Mesenteric fat pad (tissue), 1 donor: ENCODE measurements around the gene COL27A1. TPM values are rescaled to one million over a fixed set of nuclear protein-coding genes. Genes with fewer than 3 reads are reported as not detected.
"Not testable (repeated sequence)": the region's sequence is repeated elsewhere in the genome, so short reads cannot be mapped to it uniquely, and the experiment has no call there.

ENCODE experiments used
- DNase-seq: peaks from one replicate; pipeline ENCODE4 v3.0.0-alpha.2; 2020; ENCODE audit warnings: low spot score
- total RNA-seq: library from RNA; stranded (reverse); fragmentation: NEBNext Ultra II Directional; extraction: Animal tissue kit (Norgen Biotek cat#: 25700); gene quantifications from one replicate; pipeline ENCODE4 v1.2.1, GENCODE V29; 2021
- donor health status: DM: yes; HTN: yes; CAD: no.

COL27A1 gene
- total RNA-seq, 1 donor from 2014 or later, result 101 TPM

- DNase-seq, result not testable (repeated sequence)
Measured at GRCh38 chr9:114331229-114332195, 176.2 kb downstream of the COL27A1 start.

- DNase-seq, result not testable (repeated sequence)
Measured at GRCh38 chr9:114332474-114333040, 177.2 kb downstream of the COL27A1 start.

GRCh38 chr9:114333718-114334117 lies 178.4 kb downstream of the COL27A1 start:
- DNase-seq, result not testable (repeated sequence)

- DNase-seq, result no peak
Measured at GRCh38 chr9:114334490-114334889, 179.2 kb downstream of the COL27A1 start.

DNA sequence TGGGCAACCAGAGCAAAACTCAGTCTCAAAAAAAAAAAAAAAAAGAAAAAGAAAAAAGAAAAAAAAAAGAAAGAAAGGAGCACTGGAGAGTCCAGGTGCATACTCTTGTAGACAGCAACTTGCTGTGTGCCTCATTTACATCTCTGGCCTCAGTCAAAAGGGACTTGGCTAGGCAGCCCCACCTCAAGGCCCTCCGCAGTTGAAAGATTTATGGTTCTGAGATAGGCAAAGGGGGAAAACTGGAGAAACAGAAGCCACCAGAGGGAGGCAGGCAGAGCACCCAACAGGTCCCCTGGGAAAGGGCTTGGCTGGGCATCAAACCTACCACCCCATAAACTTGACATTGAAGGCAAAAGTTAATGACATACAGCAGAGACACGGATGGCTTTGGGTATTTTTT lies 180.4 kb downstream of the COL27A1 start:
- DNase-seq, result no peak

- DNase-seq, result no peak
Measured at GRCh38 chr9:114336157-114336556, 180.8 kb downstream of the COL27A1 start.

- DNase-seq, result no peak
Measured at GRCh38 chr9:114336699-114337395, 181.5 kb downstream of the COL27A1 start.

- DNase-seq, result no peak
Measured at GRCh38 chr9:114338187-114338586, 182.8 kb downstream of the COL27A1 start.

DNA sequence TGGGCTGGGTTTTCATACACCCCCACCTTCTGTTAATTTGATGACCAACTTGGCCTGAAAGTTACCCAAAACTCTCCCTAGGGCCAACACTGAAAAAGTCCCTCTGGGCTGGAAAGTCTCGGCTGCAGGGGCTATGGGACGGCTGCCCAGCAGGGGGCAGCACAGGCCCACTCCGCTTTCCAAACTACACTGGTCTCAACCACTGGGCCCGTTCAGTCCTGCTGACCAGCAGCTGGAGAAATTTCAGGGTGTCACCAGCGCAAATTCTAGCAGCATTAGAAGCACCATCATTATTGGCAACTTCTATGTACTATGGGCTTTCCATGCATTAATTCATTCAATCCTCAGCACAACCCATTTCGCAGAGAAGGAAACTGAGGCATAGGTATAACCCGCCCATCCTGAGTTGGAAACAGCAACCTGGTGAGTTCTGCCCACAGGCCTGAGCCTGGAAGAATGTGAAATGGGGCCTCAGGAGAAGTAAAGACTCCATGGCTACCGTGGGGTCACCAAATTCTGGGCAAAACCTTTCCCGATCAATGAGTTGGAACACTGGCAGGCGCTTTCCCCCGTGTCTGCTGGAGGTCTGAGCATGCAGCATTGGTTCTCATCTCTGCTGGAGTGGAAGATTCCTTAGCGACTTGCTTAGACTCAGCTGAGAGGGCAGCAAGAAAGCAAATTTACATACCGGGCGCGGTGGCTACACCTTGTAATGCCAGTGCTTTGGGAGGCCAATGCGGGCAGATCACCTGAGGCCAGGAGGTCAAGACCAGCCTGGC lies 184.0 kb downstream of the COL27A1 start:
- DNase-seq, result no peak

DNA sequence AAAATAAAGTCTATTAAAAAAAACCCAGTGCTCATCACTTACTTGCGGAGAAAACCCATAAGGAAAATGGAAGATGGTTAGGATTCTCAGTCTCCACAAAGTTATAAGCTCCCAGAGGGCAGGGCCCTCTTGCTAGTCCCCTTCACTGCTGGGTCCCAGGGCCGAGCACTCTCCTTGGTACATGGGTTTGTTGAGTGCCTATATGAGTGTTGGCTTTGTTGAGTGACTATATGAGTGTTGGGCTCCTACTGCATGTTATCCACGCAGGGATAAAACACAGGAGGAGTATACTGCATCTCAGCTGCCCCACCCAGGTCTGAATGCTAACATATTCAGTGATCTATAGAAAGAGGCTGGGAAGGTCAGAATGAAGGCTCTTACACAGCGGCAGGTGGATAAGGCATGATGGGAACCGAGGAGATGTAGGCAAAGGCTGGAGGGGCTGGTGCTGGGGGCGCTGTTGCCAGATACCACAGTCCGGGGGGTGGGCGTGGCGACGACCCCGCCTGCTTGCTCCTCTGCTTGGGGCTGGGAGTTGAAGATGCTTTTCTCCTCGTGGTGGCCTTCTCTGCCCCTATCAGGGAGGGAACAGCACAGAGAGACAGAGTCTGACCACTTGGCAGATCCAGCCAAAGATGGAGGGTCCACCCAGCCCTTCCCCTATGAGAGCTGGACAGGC lies 186.0 kb downstream of the COL27A1 start:
- DNase-seq, result no peak

GRCh38 chr9:114341991-114342390 lies 186.7 kb downstream of the COL27A1 start:
- no peak for DNase-seq

DNA sequence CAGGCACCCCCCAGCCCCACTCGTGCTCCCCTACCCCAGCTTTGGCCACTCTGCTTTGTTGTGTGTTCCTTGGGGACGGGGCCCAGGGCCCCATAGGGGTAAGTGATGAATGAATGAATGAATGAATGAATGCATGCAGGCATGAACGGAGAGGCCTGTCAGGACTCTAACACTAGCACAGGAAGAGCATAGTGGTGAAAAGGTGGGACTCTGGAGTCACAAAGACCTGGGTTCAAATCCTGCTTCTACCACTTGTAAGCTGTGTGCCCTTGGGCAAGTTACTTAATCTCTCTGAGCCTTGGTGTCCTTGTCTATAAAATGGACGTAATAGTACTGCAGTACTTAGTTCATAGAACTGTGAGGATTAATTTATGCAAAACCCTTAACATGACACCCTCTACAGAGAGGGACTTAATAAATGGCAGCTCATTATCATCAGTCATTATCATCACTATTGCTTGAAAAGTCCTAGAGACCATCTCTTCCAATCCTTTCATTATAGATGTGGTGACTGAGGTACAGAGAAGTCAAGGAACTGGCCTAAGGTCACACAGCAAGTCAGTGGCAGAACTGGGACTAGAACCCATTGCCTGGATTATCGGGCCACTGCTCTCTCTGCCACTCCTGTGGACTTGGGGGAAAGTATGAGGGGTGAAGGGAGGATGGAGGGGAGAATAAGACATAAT lies 187.6 kb downstream of the COL27A1 start:
- DNase-seq, result no peak

DNA sequence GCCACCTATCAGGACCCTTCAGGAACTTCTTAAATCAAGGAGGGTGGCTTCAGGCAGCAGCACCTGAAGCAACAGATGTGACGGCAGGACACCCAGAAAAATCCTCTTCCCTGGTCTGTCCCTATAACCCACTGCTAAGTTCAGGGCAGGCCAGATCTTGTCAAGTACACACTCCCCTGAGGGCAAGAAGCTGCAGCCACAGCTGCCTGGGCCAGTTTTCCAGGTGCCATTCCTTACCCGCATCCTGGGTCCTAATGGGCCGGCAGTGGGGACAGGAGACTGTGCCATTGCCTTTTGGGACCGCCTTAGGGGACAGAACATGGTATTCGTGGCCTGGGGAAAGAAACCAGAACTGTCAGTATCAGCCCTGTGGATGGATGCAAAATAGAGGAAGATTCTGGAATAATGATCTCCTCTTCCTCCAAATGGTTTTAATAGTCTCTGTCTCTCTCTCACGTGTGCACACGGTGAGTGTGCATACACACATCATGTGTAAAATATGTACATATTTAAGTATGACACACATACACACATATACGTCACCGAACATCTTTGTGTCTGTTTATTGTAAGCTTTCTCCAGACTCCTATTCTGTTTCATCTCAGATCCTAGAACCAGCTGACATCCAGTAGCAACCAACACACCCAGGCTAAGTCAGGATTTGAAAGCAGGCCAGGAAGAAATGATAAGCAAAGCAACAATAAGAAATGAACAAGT lies 188.3 kb downstream of the COL27A1 start:
- DNase-seq, result no peak

DNA sequence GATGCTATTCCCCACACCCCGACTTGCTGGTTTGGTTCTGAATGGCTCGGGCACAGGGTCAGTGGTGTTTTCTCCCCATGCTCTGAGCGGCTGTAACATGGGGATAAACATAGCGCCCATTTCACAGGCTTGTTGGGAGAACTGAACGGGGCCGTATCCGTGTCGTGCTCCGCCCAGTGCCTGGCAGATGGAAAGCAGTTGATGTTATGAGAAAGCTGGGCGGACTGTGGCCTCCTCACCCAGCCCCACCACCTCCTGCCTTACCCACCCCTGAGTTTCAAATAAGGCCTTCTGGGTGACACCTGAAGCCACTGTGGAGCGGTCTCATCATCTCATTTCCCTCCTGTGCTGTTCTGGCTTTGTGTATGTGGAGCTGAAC lies 188.8 kb downstream of the COL27A1 start:
- DNase-seq, result no peak

GRCh38 chr9:114344692-114345091 lies 189.4 kb downstream of the COL27A1 start:
- no peak for DNase-seq

DNA sequence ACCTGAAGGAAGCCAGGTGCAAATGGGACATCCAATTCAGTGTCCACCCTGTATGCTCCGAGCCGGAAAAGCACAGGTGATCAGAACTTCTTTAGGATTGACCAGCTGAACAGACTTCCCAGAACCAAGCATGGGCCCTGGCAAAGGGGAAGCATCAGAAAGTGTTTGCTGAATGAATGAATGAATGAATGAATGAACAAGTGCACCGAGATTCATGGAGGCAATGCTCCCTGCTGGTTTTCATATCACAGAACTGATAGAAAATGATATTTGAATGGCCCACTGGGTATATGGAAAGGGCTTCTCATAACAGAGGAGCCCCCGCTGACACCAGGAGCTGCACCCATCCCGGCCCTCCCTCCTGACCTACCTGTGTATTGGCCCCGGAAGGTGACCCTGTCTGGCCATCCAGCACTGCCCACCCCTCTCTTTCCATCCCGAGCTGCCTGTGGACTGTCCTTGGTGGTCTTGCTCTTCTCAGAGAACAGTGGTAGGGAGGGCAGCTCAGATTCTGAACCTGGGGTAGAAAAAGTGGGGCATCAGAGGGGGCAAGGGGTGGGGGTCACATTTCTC lies 190.2 kb downstream of the COL27A1 start:
- DNase-seq, result no peak

DNA sequence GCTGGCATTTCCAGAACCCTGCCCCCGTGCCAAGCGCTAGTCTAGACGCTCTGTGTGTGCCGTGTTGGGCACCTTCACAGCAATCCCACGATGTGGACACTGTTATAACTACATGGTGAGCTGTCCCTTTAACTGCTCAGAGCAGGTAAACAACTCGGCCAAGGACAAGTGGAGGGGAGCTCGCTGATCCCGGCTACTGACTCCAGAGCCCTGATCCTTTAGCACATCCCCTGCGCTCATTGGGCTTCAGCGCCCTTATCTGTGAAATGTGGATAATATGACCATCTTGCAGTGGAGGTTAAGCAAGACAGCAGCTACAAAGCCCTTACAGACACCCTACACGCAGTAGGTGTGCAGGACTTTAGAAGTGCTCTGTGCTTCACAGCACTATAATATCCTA lies 190.8 kb downstream of the COL27A1 start:
- DNase-seq, result no peak

DNA sequence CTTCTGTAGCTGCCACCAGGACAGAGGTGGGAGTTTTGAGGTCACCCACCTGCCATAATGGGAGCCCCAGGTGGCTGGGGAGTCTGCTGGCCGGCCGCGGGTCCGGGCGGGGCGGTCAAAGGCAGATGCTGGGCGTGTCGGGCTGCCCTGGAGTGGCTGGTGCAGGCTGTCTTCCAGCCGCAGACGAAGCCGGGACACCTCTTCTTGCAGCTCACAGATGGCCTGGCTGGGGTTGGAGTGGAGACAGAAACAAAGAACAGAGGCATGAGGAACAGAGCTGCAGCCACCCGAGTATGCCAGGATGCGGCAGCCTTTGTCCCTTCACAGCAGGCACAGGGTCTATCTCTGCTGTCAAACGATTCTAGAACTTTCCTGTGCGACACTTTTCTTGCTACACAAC lies 192.3 kb downstream of the COL27A1 start:
- DNase-seq, result no peak
